Parathyroid adenoma (tissue), 2 donors: Measurements from ENCODE around the gene MRPL46.

Experiments
- H2AFZ ChIP-seq: fragments of 300-600 bp; sonication (generic); one replicate; pipeline ENCODE4 v1.7.0; 2017; ENCODE audit warnings: antibody characterized with exemption, mild to moderate bottlenecking
- H3K27ac ChIP-seq: fragments of 300-600 bp; sonication (generic); one replicate; pipeline ENCODE4 v1.7.0; 2017
- H3K27me3 ChIP-seq: fragments of 300-600 bp; sonication (generic); one replicate; pipeline ENCODE4 v1.7.0; 2017; ENCODE audit warnings: low read length; ENCODE audit not compliant: control insufficient read depth, insufficient read depth
- H3K36me3 ChIP-seq: fragments of 300-600 bp; sonication (generic); one replicate; pipeline ENCODE4 v1.7.0; 2017; ENCODE audit warnings: low read length; ENCODE audit not compliant: control insufficient read depth, insufficient read depth
- H3K4me1 ChIP-seq: fragments of 300-600 bp; sonication (generic); one replicate; pipeline ENCODE4 v1.7.0; 2017; ENCODE audit warnings: control low read depth
- H3K4me2 ChIP-seq: fragments of 300-600 bp; sonication (generic); one replicate; pipeline ENCODE4 v1.7.0; 2017; ENCODE audit warnings: low read length
- H3K4me3 ChIP-seq: fragments of 300-600 bp; sonication (generic); one replicate; pipeline ENCODE4 v1.7.0; 2017; ENCODE audit warnings: low read depth, low read length
- H3K79me2 ChIP-seq: fragments of 300-600 bp; sonication (generic); one replicate; pipeline ENCODE4 v1.7.0; 2017; ENCODE audit warnings: control low read depth
- H3K9ac ChIP-seq: fragments of 300-600 bp; sonication (generic); one replicate; pipeline ENCODE4 v1.7.0; 2017; ENCODE audit warnings: mild to moderate bottlenecking
- H3K9me3 ChIP-seq: fragments of 300-600 bp; sonication (generic); one replicate; pipeline ENCODE4 v1.7.0; 2017; ENCODE audit warnings: low read length; ENCODE audit not compliant: control insufficient read depth
- CTCF ChIP-seq: fragments of 300-600 bp; sonication (generic); IDR thresholded peaks from one replicate; pipeline ENCODE4 v1.7.0; 2017; ENCODE audit warnings: antibody characterized with exemption, mild to moderate bottlenecking
- donor health status: primary hyperparathyroidism.

Gene MRPL46

GRCh38 chr15:88511161-88511560 is 44.0 kb upstream of the MRPL46 start:
- Histone ChIP-seq H3K4me1 (no peaks in the 10 kb centered on the region), H2AFZ (no peak overlapping the region), H3K4me2 (no peak overlapping the region), H3K27ac (no peak overlapping the region), H3K27me3 (no peaks in the 10 kb centered on the region), H3K9me3 (no peaks in the 10 kb centered on the region), H3K79me2 (no peaks in the 10 kb centered on the region), H3K4me3 (no peak overlapping the region), H3K9ac (no peak overlapping the region), H3K36me3 (no peaks in the 10 kb centered on the region)
- no peak for TF ChIP-seq CTCF

GRCh38 chr15:88509964-88510363 is 42.8 kb upstream of the MRPL46 start:
- no peak overlapping the region for H3K4me3 ChIP-seq
- H3K4me1 ChIP-seq, result no peaks in the 10 kb centered on the region
- TF ChIP-seq CTCF, result no peak
- no peak overlapping the region for H2AFZ ChIP-seq
- H3K36me3 ChIP-seq, result no peaks in the 10 kb centered on the region
- H3K9ac ChIP-seq, result no peak overlapping the region
- H3K27ac ChIP-seq, result no peak overlapping the region
- H3K4me2 ChIP-seq, result no peak overlapping the region
- H3K79me2 ChIP-seq, result no peaks in the 10 kb centered on the region
- H3K27me3 ChIP-seq, result no peaks in the 10 kb centered on the region
- H3K9me3 ChIP-seq, result no peaks in the 10 kb centered on the region

- Histone ChIP-seq H3K9me3 (no peaks in the 10 kb centered on the region), H3K27ac (no peak overlapping the region), H3K9ac (no peak overlapping the region), H3K4me3 (no peak overlapping the region), H3K4me1 (no peaks in the 10 kb centered on the region), H2AFZ (no peak overlapping the region), H3K36me3 (no peaks in the 10 kb centered on the region), H3K4me2 (no peak overlapping the region), H3K79me2 (no peaks in the 10 kb centered on the region), H3K27me3 (no peaks in the 10 kb centered on the region)
- TF ChIP-seq CTCF, result no peak
Observed at GRCh38 chr15:88509321-88509720, 42.1 kb upstream of the MRPL46 start.

- H3K4me3 ChIP-seq, result no peak overlapping the region
- H2AFZ ChIP-seq, result no peak overlapping the region
- no peaks in the 10 kb centered on the region for H3K27me3 ChIP-seq
- no peak for TF ChIP-seq CTCF
- no peaks in the 10 kb centered on the region for H3K9me3 ChIP-seq
- no peak overlapping the region for H3K4me2 ChIP-seq
- H3K4me1 ChIP-seq, result no peaks in the 10 kb centered on the region
- H3K79me2 ChIP-seq, result no peaks in the 10 kb centered on the region
- no peaks in the 10 kb centered on the region for H3K36me3 ChIP-seq
- H3K27ac ChIP-seq, result no peak overlapping the region
- H3K9ac ChIP-seq, result no peak overlapping the region
Observed at GRCh38 chr15:88506628-88507027, 39.4 kb upstream of the MRPL46 start.

- no peaks in the 10 kb centered on the region for H3K36me3 ChIP-seq
- no peak for TF ChIP-seq CTCF
- H3K4me1 ChIP-seq, result no peaks in the 10 kb centered on the region
- no peaks in the 10 kb centered on the region for H3K27me3 ChIP-seq
- no peak overlapping the region for H3K4me3 ChIP-seq
- H2AFZ ChIP-seq, result no peak overlapping the region
- no peaks in the 10 kb centered on the region for H3K9me3 ChIP-seq
- no peak overlapping the region for H3K9ac ChIP-seq
- H3K4me2 ChIP-seq, result no peak overlapping the region
- H3K27ac ChIP-seq, result no peak overlapping the region
- no peaks in the 10 kb centered on the region for H3K79me2 ChIP-seq
Observed at GRCh38 chr15:88505721-88506120, 38.5 kb upstream of the MRPL46 start.
